D721Med (cell line): ENCODE measurements around the gene MAP4K5.

ENCODE experiments used
- DNase-seq: peaks from one replicate; pipeline ENCODE4 v3.0.0; 2011; ENCODE audit warnings: low spot score; ENCODE audit not compliant: insufficient read length
- FAIRE-seq: peaks from 2 replicates; lab custom pipeline; 2011; peaks lifted over from hg19 to GRCh38; lab: Jason Lieb, UNC
- TF ChIP-seq, protein P1 (sequence below): IDR thresholded peaks from 2 replicates; pipeline ENCODE4 v1.5.1; 2012; ENCODE audit warnings: mild to moderate bottlenecking, control low read depth; ENCODE audit not compliant: insufficient read depth; ENCODE audit errors: missing control alignments

The MAP4K5 gene

DNA sequence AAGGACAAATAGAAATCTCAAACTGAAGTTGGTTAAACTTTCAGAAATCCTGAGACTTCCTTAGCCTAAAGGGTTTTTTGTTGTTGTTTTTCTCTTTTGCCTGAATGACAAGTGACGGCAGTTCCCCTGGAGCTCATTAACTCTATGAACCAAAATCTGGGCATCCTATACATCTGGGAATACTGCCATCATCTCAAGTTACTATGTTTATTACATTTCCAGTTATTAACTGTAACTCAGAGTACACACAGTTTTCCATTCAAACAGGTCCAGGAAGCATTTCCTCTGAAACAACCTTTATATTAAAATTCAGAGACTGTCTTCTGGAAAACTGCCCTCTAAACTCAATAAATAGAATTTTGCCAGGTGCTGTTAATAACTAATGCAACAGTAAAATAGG lies 80.1 kb downstream of the MAP4K5 start:
- DNase-seq (no peak), FAIRE-seq (no peak)
- TF ChIP-seq, protein P1, sequence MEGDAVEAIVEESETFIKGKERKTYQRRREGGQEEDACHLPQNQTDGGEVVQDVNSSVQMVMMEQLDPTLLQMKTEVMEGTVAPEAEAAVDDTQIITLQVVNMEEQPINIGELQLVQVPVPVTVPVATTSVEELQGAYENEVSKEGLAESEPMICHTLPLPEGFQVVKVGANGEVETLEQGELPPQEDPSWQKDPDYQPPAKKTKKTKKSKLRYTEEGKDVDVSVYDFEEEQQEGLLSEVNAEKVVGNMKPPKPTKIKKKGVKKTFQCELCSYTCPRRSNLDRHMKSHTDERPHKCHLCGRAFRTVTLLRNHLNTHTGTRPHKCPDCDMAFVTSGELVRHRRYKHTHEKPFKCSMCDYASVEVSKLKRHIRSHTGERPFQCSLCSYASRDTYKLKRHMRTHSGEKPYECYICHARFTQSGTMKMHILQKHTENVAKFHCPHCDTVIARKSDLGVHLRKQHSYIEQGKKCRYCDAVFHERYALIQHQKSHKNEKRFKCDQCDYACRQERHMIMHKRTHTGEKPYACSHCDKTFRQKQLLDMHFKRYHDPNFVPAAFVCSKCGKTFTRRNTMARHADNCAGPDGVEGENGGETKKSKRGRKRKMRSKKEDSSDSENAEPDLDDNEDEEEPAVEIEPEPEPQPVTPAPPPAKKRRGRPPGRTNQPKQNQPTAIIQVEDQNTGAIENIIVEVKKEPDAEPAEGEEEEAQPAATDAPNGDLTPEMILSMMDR = no peak

DNA sequence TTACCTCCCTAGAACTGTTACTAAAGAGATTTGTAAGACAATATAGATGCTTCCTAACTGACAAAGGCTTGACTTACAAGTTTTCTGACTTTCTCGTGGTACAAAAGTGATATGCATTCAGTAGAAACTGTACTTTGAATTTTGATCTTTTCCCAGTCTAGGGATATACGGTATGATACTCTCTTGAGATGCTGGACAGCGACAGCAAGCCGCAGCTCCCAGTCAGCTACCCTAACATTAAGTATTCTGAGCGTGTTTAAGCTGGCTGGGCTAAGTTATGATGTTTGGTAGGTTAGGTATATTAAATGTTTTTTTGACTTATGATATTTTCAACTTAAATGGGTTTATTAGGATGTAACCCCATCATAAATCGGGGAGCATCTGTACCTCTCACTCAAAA lies 80.5 kb downstream of the MAP4K5 start:
- no peak for FAIRE-seq
- TF ChIP-seq, protein P1 = no peak
- no peak for DNase-seq

DNA sequence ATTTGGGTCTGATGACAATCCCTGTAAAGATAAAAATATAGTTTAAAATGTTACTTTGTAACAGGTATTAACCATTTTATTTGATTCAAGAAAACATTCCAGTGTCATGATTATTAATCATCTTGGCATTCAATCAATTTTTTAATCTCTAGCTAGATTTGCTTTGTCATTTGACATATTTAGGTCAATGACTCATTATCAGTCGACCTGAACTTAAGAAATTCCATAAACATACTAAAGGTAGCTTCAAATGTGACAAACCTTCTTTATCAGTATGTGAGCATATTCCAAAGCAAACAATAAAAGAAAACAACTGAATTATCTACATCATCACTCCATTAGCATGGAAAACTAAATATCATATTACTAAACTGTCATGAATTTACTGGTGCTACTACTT lies 84.9 kb downstream of the MAP4K5 start:
- DNase-seq = no peak
- no peak for FAIRE-seq
- TF ChIP-seq, protein P1 = no peak

DNA sequence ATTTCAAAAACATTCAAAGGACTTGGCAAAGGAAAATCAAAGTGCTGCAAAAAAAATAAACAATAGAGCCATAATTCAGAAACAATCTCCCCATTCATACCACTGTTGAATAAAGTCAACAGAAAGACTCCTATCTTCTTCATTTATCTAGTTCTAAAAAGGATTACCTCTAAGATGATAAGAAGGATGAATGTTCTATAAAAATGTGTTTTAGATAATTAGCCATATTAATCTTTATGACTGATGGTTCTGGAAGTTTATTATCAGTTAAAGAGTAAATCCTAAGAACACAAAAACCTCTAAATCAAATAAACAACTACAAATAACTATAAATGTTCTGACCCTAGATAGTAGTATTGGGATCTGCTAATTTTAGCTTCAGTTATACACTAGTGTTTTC lies 97.8 kb downstream of the MAP4K5 start:
- TF ChIP-seq, protein P1 = no peak
- FAIRE-seq (no peak), DNase-seq (no peak)

DNA sequence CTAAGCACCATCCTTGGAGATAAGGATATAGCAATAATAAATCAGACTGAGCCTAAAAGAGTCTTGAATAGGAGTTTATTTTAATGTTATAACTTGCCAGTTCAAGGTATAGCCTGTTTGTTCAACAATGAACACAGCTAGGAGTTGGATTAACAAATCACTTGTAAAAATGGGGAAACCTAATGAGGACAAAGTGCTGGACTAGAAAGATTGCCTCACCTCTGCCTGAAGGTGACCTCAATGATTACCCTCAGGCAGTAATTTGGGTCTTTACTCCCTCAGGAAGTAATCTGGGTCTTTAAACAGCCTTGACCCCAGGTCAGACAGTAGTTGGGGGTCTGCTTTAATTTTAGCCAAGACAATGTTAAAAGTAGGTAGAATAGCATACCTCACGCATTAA lies 100.2 kb downstream of the MAP4K5 start:
- DNase-seq (no peak), FAIRE-seq (no peak)
- TF ChIP-seq, protein P1 = no peak

DNA sequence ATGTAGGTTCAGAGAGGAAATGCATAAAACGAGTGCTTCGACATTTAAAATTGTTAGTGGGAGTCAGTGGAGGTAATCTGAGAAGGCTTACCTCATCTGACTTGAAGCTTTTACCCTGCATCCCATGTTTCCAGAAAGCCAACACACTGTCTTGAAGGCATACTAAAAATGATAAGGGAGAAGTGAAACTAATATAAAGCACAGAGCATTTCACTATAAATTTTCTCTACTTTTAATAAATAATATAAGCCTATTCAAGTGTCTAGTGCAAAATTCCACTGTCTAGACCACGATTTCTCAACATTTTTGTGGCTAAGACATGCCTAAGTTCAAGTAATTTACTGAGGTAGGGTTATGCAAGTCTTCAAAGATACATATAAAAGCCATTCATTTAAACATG lies 106.6 kb downstream of the MAP4K5 start:
- FAIRE-seq (no peak), DNase-seq (no peak)
- TF ChIP-seq, protein P1 = no peak

DNA sequence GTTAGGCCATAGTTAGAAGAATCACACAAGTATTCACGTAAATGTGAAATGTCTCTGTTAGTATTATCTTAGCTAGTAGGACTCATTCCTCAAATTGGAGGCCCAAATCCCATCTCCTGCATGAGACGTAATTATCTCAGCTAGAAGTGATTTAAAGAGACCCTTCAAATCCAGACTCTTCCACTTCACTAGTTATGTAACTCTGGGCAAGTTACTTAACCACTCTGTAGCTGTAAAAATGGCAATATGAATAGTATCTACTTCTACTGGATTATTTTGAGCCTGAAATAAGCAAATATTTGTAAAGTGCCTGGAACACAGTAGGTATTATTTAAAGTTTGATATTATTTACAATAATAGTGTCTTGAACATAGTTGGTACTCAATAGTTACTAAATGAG lies 107.3 kb downstream of the MAP4K5 start:
- DNase-seq (no peak), FAIRE-seq (no peak)
- TF ChIP-seq, protein P1 = no peak
